ENCODE results near the gene CDHR2.
"Not testable (repeated sequence)": the region's sequence is repeated elsewhere in the genome, so short reads cannot be mapped to it uniquely, and the experiment has no call there.

CDHR2 gene

GRCh38 chr5:176597417-176598389 is 48.6 kb downstream of the CDHR2 start:
- no peak for DNase-seq

GRCh38 chr5:176599749-176600430 is 50.7 kb downstream of the CDHR2 start:
- DNase-seq, result not testable (repeated sequence)

- no peak for DNase-seq
Observed at GRCh38 chr5:176601901-176602482, 52.9 kb downstream of the CDHR2 start.

GRCh38 chr5:176603091-176603490 is 53.9 kb downstream of the CDHR2 start:
- DNase-seq, result no peak

GRCh38 chr5:176606032-176606431 is 56.9 kb downstream of the CDHR2 start:
- no peak for DNase-seq

GRCh38 chr5:176606875-176607274 is 57.7 kb downstream of the CDHR2 start:
- DNase-seq, result no peak

GRCh38 chr5:176608142-176608705 is 59.1 kb downstream of the CDHR2 start:
- no peak for DNase-seq

GRCh38 chr5:176608937-176609723 is 60.0 kb downstream of the CDHR2 start:
- DNase-seq, result no peak

- peak; percentile 42 for DNase-seq
Observed at GRCh38 chr5:176609724-176610434, 60.7 kb downstream of the CDHR2 start, which contains the start of gene GPRIN1. Gene GPRIN1, minus strand, starts transcription at chr5:176610156. Its CDS starts 10,322 bp downstream, at chr5:176599834.

- no peak for DNase-seq
Observed at GRCh38 chr5:176610435-176610773, 61.3 kb downstream of the CDHR2 start.

- DNase-seq, result no peak
Observed at GRCh38 chr5:176611435-176611834, 62.3 kb downstream of the CDHR2 start.

GRCh38 chr5:176612008-176612407 is 62.9 kb downstream of the CDHR2 start:
- DNase-seq, result no peak

GRCh38 chr5:176612855-176613254 is 63.7 kb downstream of the CDHR2 start:
- DNase-seq, result no peak

- DNase-seq, result no peak
Observed at GRCh38 chr5:176614805-176615478, 65.8 kb downstream of the CDHR2 start.

GRCh38 chr5:176616511-176616910 is 67.4 kb downstream of the CDHR2 start:
- DNase-seq, result no peak

GRCh38 chr5:176618783-176619182 is 69.6 kb downstream of the CDHR2 start:
- DNase-seq, result no peak

- peak; percentile 43 for DNase-seq
Observed at GRCh38 chr5:176619203-176619568, 70.0 kb downstream of the CDHR2 start.

GRCh38 chr5:176619569-176620332 is 70.6 kb downstream of the CDHR2 start:
- no peak for DNase-seq

GRCh38 chr5:176620333-176620981 is 71.3 kb downstream of the CDHR2 start:
- DNase-seq, result no peak

- no peak for DNase-seq
Observed at GRCh38 chr5:176621661-176622079, 72.5 kb downstream of the CDHR2 start.
